Kidney capillary endothelial cell (primary cell): ENCODE data around the gene SVOP.
A peak's percentile ranks its signal among the peaks of the same experiment; 100 is the strongest.
"Not testable (repeated sequence)": the region's sequence is repeated elsewhere in the genome, so short reads cannot be mapped to it uniquely, and the experiment has no call there.

ENCODE experiments used
- DNase-seq: peaks from one replicate; pipeline ENCODE4 v3.0.0-alpha.2; 2018; ENCODE audit warnings: low spot score

The SVOP gene

GRCh38 chr12:108888031-108888430, 132.8 kb downstream of the SVOP start:
- no peak for DNase-seq

DNA sequence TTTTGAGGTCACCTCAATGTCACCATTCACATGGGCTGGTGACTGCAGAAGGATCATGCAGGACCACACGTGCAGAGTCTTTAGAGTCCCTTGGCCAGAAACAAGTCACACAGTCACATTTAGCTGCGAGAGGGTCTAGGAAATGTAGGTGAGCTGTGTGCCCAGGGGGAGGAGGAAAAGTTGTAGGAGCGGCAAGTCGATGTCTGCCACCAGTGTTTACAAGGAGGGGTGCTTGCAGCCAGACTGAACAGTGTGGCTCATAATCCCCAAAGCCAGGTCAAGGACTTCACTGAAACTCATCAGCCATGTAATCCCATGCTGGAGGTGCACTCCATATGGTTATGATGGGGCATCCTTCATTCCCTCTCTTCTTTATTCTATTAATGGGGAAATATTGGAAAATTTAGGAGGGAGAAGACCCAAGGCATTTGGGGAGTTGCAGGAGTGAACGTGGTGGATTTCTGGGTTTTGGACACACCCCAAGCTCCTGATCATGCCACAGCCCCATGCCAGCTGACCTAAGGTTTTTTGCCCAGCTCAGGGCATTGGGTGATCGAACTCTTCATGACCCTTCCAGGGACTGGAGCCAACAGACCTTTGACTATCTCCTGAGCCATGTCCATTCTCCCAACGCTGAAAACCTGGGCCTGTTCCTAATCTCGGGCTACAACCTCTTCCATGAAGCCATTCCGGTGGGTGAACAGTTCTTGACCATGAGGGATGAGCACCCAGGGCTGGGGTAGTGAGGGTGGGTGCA, 133.8 kb downstream of the SVOP start:
- DNase-seq, result no peak

DNA sequence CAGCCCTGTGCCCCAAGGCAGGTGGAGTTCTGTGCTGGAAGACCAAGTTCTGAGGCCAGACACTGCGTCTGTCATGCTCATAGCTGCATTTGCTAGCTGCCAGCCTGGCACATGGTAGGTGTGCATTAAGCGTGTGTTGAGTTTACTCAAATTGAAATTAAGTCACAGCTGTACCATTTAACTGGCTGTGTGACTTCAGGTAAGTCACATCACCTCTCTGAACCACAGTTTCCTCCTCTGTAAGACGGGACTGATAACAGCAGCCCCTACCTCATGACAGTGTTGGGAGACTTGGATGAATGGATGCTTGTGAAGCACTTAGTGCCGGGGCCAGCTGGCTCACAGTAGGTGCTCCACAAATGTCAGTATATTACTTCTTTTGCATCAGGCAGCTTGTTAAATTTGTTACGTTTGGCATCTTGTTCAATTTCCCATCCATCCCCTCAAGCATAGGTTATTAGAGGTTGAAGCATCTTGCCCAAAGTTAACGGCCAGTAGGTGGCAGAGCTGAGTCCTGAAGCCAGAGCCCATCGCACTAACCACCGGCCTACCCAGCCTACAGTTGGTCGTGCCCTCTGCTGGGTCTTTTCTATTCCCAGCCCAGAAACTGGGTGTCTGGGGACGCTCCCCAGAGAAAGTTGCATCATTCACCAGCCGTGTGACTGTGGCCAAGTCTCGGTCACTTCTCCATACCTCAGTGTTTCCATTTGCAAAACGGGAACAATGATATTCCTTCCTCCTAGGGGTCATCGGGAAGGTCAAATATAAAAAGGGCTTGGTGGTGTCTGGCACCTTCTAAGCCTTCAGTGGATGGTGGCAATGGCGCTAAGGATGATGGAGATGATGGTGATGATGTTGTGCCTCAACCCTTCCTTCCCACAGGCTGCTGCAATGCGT, 136.5 kb downstream of the SVOP start:
- peak; percentile 44 for DNase-seq

DNA sequence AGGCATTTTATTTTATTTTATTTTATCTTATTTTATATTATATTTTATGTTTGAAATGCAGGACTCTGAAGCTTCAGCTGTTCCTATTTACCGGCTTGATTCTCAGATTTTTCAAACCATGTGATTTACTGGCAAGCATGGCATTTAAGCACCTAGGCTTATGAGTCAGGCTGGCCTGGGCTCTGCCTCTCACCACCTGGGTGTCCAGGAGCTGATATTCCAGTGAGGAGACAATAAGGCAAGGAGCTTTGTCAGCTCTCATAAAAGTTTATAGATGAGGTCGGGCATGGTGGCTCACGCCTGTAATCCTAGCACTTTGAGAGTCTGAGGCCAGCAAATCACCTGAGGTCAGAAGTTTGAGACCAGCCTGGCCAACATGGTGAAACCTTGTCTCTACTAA, 138.9 kb downstream of the SVOP start:
- no peak for DNase-seq

GRCh38 chr12:108879615-108880254, 141.1 kb downstream of the SVOP start, which contains the start of gene DAO:
DAO (plus strand) TSS chr12:108880092; CDS start chr12:108885007, 4,915 bp downstream.
- no peak for DNase-seq

DNA sequence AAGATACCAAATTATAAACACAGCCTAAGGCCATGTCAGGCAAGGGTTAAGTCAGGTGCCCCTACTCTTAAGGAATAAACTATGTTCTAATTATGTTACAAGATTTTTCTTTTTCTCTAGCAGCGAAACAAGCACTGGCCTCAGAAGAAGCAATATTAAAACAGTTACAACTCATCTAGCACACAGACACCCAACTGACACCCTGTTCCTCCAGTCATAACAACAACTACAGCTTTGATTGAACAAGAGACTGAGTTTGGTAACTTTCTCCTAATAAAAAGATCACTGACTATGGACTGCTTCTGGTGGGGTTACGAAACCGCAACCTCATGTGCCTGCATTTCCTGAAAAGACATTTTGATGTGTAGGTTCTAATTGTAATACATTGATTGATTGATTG, 144.3 kb downstream of the SVOP start:
- DNase-seq, result no peak

DNA sequence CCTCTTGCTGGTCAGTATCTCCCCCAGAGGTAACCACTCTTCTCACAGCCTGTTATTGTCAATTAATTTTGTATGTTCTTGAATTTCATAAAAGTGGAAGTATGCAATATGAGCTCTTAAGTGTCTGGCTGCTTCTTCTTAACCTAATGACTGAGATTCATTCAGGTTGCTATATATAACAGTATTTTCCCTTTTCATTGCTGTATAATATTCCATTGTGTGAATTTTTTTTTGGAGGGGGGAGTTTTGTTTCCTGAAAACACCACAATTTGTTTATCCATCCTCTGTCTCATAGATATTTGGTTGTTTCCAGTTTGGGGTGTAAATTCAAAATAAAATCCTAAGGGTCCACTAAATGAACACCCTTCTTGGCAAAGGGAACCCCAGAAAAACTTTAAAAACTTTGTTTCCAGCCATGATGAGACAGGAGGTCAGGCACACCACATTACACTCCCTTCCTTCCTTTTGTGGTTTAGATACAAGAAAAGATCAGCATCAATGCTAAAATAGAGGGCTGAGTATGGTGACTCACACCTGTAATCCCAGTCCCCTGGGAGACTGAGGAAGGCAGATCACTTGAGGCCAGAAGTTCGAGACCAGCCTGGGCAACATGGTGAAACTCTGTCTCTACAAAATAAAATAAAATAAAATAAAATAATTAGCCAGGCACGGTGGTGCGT, 145.0 kb downstream of the SVOP start:
- no peak for DNase-seq

DNA sequence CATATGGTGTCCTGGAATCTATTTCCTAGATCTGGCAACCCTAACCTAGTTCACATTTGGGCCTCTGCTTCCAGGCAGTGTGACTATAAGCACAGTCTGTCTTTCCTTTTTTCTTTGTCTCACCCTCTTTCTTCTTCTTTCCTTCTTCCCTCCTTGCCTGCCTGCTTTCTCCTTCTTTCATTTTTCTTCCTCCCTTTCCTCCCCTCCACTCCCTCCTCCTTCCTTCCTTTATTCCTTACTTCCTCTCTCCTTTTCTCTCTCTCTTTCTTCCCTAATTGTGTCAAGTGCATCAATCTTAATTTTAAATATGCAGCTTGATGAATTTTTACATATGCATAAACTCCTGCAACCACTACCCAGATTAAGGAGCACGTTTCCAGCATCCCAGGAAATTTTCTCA, 145.6 kb downstream of the SVOP start:
- DNase-seq, result no peak

- DNase-seq, result no peak
These were observed 152.1 kb downstream of the SVOP start for GRCh38 chr12:108868781-108869180.

DNA sequence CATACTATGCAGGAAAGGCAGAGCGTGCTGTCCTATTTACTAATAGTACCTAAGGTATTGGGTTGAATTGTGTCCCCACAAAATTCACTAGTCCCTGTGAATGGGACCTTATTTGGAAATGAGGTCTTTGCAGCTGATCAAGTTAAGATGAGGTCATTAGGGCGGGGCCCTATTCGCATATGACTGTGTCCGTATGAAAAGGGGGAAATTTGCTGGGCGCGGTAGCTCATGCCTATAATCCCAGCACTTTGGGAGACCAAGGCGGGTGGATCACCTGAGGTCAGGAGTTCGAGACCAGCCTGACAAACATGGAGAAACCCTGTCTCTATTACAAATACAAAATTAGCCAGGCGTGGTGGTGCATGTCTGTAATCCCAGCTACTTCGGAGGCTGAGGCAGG, 154.8 kb downstream of the SVOP start:
- not testable (repeated sequence) for DNase-seq

- DNase-seq, result no peak
These were observed 155.7 kb downstream of the SVOP start for GRCh38 chr12:108865169-108865568.

DNA sequence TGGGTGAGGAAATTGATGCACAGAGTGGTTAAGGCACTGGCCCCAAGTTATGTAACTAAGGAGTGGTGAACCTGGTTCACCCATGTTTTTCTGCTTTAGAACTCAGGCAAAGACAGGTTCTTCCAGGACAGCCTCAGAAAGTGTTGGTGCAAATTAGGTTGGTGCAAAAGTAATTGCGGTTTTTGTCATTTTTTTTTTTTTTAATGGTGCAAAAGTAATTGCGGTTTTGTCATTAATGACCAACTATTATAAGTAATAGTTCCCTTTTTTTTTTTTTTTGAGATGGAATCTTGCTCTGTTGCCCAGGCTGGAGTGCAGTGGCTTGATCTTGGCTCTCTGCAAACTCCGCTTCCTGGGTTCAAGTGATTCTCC, 158.3 kb downstream of the SVOP start:
- DNase-seq, result no peak

DNA sequence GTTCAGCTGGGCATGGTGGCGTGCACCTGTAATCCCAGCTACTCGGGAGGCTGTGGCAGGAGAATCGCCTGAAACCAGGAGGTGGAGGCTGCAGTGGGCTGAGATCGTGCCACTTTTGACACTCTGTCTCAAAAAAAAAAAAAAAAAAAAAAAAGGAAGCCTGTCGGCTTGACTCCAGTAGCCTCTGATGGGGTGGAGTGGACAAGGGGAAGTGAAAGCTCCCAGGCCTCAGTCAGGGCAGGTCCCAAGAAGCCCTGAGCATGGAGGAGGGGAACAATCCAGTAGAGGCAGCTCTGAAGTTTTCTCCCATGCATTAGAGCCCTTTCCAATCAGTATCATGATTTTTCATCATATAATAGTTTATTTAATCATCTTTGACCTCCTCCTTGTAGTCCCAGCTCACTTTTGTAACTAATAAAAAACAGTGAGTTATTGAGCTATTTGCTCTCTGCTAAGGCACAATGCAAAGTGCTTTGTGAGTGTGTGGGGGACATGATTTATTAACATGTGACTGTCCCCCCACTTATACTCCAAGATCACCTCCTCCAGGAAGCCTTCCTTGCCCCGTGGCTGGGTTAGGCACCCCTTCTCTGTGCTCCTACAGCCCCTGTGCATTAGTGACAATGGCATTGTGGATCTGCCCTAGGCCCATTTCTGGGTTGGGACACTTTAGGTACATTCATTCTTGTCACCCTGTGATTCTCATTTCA, 158.8 kb downstream of the SVOP start:
- DNase-seq, result no peak

- DNase-seq, result no peak
These were observed 160.4 kb downstream of the SVOP start for GRCh38 chr12:108860443-108860842.

GRCh38 chr12:108859923-108860291, 161.0 kb downstream of the SVOP start:
- DNase-seq, result no peak

GRCh38 chr12:108859141-108859922, 161.5 kb downstream of the SVOP start:
- DNase-seq, result not testable (repeated sequence)

DNA sequence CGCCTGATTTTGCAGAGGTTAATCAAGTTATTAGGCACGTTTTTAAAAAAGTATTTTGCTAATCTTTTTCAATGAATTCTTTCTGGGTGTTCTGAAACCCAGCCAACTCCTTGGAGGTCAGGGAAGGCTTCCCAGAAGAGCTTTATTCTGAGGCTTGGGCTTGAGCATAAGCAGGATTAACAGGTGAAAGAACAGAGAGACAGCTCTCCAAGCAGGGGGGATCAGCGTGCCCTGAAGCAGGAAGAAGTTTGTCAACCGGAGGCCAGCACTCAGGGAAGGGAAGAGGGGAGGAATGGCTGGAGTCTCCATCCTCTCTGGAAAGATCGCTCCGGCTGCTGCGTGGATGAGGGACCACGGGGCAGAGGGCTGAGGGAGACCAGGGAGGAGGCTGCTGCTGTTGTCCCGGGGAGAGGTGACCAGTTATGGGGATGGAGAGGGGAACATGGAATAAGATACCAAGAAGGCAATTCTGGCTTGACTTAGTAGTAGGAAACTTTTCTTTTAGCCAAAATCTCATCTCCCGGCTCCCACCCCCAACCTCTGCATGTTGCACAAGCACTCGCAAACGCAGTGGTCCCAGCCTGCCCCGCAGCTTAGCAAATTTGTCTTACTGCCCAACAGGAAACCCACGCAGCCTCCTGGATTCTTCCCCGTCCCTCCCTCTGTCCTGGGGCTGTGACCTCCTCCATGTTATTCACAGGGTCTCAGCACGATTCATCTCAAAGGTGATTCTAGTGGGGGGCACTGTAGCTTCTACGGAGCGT, 162.4 kb downstream of the SVOP start:
- DNase-seq, result no peak
